HG02885 (cell line): ENCODE results near the gene LRFN2.

Experiments
- ATAC-seq: cut with Tn5 transposase; IDR thresholded peaks from one replicate; pipeline ENCODE4 v1.9.1; 2021; ENCODE audit warnings: mild to moderate bottlenecking; ENCODE audit not compliant: unreplicated experiment, poor library complexity

LRFN2 gene

GRCh38 chr6:40588070-40588384 lies 863 bp upstream of the LRFN2 start:
- no peak for ATAC-seq

- no peak for ATAC-seq
These were observed 579 bp downstream of the LRFN2 start for GRCh38 chr6:40586369-40587201.

- no peak for ATAC-seq
These were observed 1.4 kb downstream of the LRFN2 start for GRCh38 chr6:40585651-40586269.

- no peak for ATAC-seq
These were observed 1.9 kb downstream of the LRFN2 start for GRCh38 chr6:40585223-40585622.

GRCh38 chr6:40584741-40585140 lies 2.4 kb downstream of the LRFN2 start:
- no peak for ATAC-seq

GRCh38 chr6:40583709-40584108 lies 3.5 kb downstream of the LRFN2 start:
- ATAC-seq = no peak

GRCh38 chr6:40582892-40583291 lies 4.3 kb downstream of the LRFN2 start:
- ATAC-seq = no peak

- no peak for ATAC-seq
These were observed 8.1 kb downstream of the LRFN2 start for GRCh38 chr6:40579101-40579500.

GRCh38 chr6:40577672-40578071 lies 9.5 kb downstream of the LRFN2 start:
- no peak for ATAC-seq

GRCh38 chr6:40573221-40573620 lies 13.9 kb downstream of the LRFN2 start:
- ATAC-seq = no peak

GRCh38 chr6:40569162-40569910 lies 17.8 kb downstream of the LRFN2 start:
- ATAC-seq = no peak

GRCh38 chr6:40568062-40568708 lies 19.0 kb downstream of the LRFN2 start:
- no peak for ATAC-seq

- ATAC-seq = no peak
These were observed 24.1 kb downstream of the LRFN2 start for GRCh38 chr6:40563111-40563510.

GRCh38 chr6:40559056-40559455 lies 28.1 kb downstream of the LRFN2 start:
- ATAC-seq = no peak

GRCh38 chr6:40558102-40558501 lies 29.1 kb downstream of the LRFN2 start:
- no peak for ATAC-seq

GRCh38 chr6:40556881-40557280 lies 30.3 kb downstream of the LRFN2 start:
- no peak for ATAC-seq

GRCh38 chr6:40556023-40556422 lies 31.1 kb downstream of the LRFN2 start:
- no peak for ATAC-seq

GRCh38 chr6:40555092-40555491 lies 32.1 kb downstream of the LRFN2 start:
- no peak for ATAC-seq

- no peak for ATAC-seq
These were observed 34.2 kb downstream of the LRFN2 start for GRCh38 chr6:40552941-40553340.

GRCh38 chr6:40551966-40552505 lies 35.1 kb downstream of the LRFN2 start:
- no peak for ATAC-seq
